PC-9 (cell line): Measurements from ENCODE around the gene AGAP2.

Experiments
- EZH2 ChIP-seq: fragments of 200-600 bp; sonication (generic); IDR thresholded peaks from 2 replicates; pipeline ENCODE4 v1.8.0; 2017; ENCODE audit warnings: antibody characterized with exemption, low read depth
- TF ChIP-seq, protein P1 (sequence below): fragments of 200-600 bp; sonication (generic); conservative IDR thresholded peaks from 2 replicates; pipeline ENCODE4 v1.6.1; 2017; ENCODE audit warnings: mixed run types, antibody characterized with exemption, mild to moderate bottlenecking, moderate library complexity

DNA sequence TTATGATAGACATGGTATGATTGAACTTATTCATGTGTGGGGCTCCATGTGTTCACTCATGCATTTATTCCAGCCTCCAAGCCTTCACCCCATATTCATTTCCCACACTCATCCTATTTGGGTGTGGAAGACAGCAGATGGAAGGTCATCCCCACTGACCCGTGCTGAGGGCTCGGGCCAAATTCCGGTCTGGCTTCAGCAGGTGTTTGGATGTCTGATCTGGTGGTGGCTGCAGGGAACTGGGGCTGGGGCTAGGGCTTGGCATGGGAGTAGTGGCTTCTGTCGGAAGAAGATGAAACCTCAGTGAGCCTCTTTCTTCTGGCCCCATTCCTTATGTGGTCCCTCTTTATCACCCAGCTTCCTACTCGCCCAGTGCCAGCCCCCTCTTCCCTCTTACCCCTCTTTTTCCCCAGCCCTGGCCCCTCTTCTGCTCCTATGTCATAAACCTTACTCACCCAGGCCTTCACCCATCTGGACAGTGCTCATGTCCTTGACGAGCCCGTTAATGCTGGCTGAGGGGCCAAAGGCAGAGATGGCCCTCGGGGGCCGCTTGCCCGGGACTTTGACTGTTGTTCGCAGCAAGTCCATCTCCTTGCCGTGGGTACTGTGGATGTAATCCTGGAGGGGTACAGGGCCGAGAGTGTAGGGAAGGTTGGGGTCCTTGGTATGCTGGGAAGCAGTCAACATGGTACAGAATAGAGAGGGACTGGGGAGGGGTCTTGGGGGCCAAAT is 8.0 kb downstream of the AGAP2 start:
- TF ChIP-seq, protein P1, sequence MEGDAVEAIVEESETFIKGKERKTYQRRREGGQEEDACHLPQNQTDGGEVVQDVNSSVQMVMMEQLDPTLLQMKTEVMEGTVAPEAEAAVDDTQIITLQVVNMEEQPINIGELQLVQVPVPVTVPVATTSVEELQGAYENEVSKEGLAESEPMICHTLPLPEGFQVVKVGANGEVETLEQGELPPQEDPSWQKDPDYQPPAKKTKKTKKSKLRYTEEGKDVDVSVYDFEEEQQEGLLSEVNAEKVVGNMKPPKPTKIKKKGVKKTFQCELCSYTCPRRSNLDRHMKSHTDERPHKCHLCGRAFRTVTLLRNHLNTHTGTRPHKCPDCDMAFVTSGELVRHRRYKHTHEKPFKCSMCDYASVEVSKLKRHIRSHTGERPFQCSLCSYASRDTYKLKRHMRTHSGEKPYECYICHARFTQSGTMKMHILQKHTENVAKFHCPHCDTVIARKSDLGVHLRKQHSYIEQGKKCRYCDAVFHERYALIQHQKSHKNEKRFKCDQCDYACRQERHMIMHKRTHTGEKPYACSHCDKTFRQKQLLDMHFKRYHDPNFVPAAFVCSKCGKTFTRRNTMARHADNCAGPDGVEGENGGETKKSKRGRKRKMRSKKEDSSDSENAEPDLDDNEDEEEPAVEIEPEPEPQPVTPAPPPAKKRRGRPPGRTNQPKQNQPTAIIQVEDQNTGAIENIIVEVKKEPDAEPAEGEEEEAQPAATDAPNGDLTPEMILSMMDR = no peak
- TF ChIP-seq EZH2 = no peak
